ENCODE results near the gene XPO4.

Gene XPO4

DNA sequence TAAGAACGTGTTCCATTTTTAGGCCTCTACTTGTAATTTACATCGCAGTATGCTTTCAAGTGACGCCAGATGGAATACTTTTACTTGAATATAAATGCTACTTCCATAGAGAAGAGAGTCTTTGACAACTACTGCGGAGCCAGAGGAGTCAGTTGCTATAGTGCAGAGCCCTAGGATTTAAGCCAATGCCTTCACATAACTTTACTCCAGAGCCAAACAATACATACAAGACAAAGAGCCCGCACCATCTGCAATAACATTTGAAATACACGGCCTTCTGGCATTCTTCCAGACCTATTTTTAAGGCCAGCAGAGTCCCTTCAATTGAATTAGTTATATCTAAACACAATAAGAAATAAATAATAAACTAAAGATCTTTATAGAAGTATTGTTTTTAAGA is 59.4 kb downstream of the XPO4 start:
- Histone ChIP-seq H3K36me3 (ENCODE audit: control insufficient read depth, insufficient read depth, low read length) (peaks cover 2% of the 10 kb centered on the region), H3K27me3 (replicated peaks; ENCODE audit: control insufficient read depth, insufficient read depth, low read length) (no peaks in the 10 kb centered on the region), H3K4me3 (replicated peaks; ENCODE audit: low read depth, low read length) (no peak overlapping the region)
- TF ChIP-seq CTCF (IDR thresholded peaks at IDR 0.05; ENCODE audit: insufficient read depth, low read length, poor library complexity, severe bottlenecking) = no peak
- no peak for DNase-seq (ENCODE audit: extremely low read depth, insufficient read length)

DNA sequence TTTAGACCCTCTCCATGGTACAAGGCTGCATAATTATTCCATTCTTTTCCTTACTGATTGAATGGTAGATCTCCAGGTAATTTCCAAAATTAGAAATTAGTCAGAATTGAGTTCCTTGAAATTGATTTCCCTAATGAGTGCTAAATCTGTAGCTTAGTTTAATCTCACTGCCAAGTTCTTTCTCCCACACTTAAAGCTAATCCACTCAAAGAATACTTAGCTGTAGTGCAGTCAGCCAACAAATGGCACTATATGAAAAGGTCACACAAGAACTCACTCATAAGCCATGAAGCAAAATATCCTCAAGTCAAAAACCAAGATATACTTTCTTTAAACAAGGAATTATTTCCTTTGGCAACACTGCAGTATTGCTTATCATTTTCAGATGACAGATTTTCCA is 62.0 kb downstream of the XPO4 start:
- no peak overlapping the region for H3K4me3 ChIP-seq (replicated peaks; ENCODE audit: low read depth, low read length)
- DNase-seq (ENCODE audit: extremely low read depth, insufficient read length) = no peak
- peaks cover 5% of the 10 kb centered on the region for H3K36me3 ChIP-seq (ENCODE audit: control insufficient read depth, insufficient read depth, low read length)
- TF ChIP-seq CTCF (IDR thresholded peaks at IDR 0.05; ENCODE audit: insufficient read depth, low read length, poor library complexity, severe bottlenecking) = no peak
- H3K27me3 ChIP-seq (replicated peaks; ENCODE audit: control insufficient read depth, insufficient read depth, low read length) = no peaks in the 10 kb centered on the region

- no peak for TF ChIP-seq CTCF (IDR thresholded peaks at IDR 0.05; ENCODE audit: insufficient read depth, low read length, poor library complexity, severe bottlenecking)
- Histone ChIP-seq H3K27me3 (replicated peaks; ENCODE audit: control insufficient read depth, insufficient read depth, low read length) (no peaks in the 10 kb centered on the region), H3K4me3 (replicated peaks; ENCODE audit: low read depth, low read length) (no peak overlapping the region), H3K36me3 (ENCODE audit: control insufficient read depth, insufficient read depth, low read length) (peaks cover 7% of the 10 kb centered on the region)
- DNase-seq (ENCODE audit: extremely low read depth, insufficient read length) = no peak
Measured at GRCh38 chr13:20833900-20834679, 68.5 kb downstream of the XPO4 start.

GRCh38 chr13:20832861-20833260 is 69.7 kb downstream of the XPO4 start:
- Histone ChIP-seq H3K36me3 (ENCODE audit: control insufficient read depth, insufficient read depth, low read length) (peaks cover 7% of the 10 kb centered on the region), H3K4me3 (replicated peaks; ENCODE audit: low read depth, low read length) (no peak overlapping the region), H3K27me3 (replicated peaks; ENCODE audit: control insufficient read depth, insufficient read depth, low read length) (no peaks in the 10 kb centered on the region)
- TF ChIP-seq CTCF (IDR thresholded peaks at IDR 0.05; ENCODE audit: insufficient read depth, low read length, poor library complexity, severe bottlenecking) = no peak
- DNase-seq (ENCODE audit: extremely low read depth, insufficient read length) = no peak

GRCh38 chr13:20831933-20832332 is 70.6 kb downstream of the XPO4 start:
- TF ChIP-seq CTCF (IDR thresholded peaks at IDR 0.05; ENCODE audit: insufficient read depth, low read length, poor library complexity, severe bottlenecking) = no peak
- peaks cover 7% of the 10 kb centered on the region for H3K36me3 ChIP-seq (ENCODE audit: control insufficient read depth, insufficient read depth, low read length)
- no peaks in the 10 kb centered on the region for H3K27me3 ChIP-seq (replicated peaks; ENCODE audit: control insufficient read depth, insufficient read depth, low read length)
- no peak for DNase-seq (ENCODE audit: extremely low read depth, insufficient read length)
- H3K4me3 ChIP-seq (replicated peaks; ENCODE audit: low read depth, low read length) = no peak overlapping the region
